COR-L47 (cell line): ENCODE measurements around the gene CDC14A.
"Not testable (repeated sequence)": the region's sequence is repeated elsewhere in the genome, so short reads cannot be mapped to it uniquely, and the experiment has no call there.

ENCODE experiments used
- DNase-seq: peaks from one replicate; lab custom pipeline; 2025; lab: John Stamatoyannopoulos, UW

CDC14A gene

DNA sequence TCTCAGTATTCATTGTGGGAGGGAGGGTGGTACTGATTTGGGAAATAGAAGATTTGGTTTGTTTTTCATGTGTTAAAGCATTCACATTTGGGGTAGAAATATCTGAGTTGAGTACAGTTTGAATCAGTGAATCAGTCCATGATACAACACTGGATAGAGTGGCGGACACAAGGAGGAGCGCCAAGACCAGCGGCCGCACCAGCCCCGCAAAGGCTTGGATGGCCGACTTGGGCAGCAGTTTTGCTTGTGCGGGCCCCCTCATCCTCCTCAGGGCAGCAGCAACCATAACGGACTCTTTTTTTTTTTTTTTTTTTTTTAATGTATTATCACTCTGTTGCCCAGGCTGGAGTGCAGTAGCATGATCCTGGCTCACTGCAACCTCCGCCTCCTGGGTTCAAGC lies 20.0 kb upstream of the CDC14A start:
- no peak for DNase-seq

GRCh38 chr1:100335436-100335835 lies 16.9 kb upstream of the CDC14A start:
- DNase-seq = no peak

GRCh38 chr1:100337878-100338277 lies 14.4 kb upstream of the CDC14A start:
- not testable (repeated sequence) for DNase-seq

GRCh38 chr1:100339735-100340134 lies 12.6 kb upstream of the CDC14A start:
- DNase-seq = not testable (repeated sequence)

- DNase-seq = no peak
Observed at GRCh38 chr1:100340494-100340893, 11.8 kb upstream of the CDC14A start.

DNA sequence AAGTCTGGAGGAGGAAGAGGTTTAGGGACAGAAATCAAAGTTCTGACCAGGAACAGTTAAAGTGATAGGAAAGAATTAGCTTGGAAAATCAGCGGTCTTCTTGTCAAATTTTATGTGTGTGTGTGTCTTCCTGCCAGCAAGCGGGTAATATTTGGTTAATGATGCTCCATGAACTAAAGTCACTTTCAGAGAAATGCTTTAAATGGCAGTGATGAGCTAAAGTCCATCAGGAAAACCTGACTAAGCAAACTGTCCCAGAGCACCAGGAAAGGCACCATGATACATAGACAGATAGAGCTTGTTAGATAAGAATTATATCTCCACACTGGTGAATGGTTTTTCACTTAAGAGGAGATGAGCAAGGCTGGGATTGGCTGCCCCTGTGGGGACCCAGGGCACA lies 10.0 kb upstream of the CDC14A start:
- DNase-seq = no peak

- no peak for DNase-seq
Observed at GRCh38 chr1:100343897-100344296, 8.4 kb upstream of the CDC14A start.

- no peak for DNase-seq
Observed at GRCh38 chr1:100344774-100345173, 7.5 kb upstream of the CDC14A start.

- no peak for DNase-seq
Observed at GRCh38 chr1:100346387-100346786, 5.9 kb upstream of the CDC14A start.

GRCh38 chr1:100347009-100347966 lies 5.0 kb upstream of the CDC14A start:
- no peak for DNase-seq

- no peak for DNase-seq
Observed at GRCh38 chr1:100348549-100349144, 3.7 kb upstream of the CDC14A start.

DNA sequence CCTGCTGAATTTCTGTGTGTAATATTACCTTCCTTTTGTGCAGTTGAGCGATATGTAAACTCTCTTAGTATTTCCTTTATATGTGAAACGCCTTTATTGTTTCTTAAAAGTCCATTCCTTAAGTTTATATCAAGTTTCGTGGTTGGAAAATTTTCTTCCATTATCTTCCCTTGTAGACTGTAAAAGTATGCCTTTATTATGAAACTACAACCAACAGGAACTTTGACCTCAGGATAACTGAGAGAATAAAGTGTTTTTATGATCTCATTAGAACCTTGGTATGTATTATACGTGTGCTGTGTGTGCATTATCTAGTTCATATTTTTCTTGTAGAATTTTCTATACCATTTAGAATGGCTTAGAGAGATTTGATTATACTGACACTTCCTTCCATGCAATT lies 3.1 kb upstream of the CDC14A start:
- DNase-seq = no peak

DNA sequence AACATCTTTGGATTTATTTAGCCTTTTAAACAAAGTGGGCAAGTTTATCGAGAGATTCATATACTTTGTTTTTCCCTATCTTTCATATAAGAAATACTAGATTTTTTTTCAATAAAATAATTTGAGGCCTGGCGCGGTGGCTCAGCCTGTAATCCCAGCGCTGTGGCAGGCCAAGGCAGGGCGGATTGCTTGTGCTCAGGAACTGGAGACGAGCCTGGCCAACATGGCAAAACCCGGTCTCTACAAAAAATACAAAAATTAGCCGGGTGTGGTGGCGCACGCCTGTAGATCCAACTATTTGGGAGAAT lies 1.6 kb upstream of the CDC14A start:
- no peak for DNase-seq

GRCh38 chr1:100351095-100351887 lies 1.0 kb upstream of the CDC14A start:
- DNase-seq = peak; percentile 62

GRCh38 chr1:100353071-100353801 lies 930 bp downstream of the CDC14A start:
- no peak for DNase-seq

- no peak for DNase-seq
Observed at GRCh38 chr1:100353988-100354387, 1.7 kb downstream of the CDC14A start.

DNA sequence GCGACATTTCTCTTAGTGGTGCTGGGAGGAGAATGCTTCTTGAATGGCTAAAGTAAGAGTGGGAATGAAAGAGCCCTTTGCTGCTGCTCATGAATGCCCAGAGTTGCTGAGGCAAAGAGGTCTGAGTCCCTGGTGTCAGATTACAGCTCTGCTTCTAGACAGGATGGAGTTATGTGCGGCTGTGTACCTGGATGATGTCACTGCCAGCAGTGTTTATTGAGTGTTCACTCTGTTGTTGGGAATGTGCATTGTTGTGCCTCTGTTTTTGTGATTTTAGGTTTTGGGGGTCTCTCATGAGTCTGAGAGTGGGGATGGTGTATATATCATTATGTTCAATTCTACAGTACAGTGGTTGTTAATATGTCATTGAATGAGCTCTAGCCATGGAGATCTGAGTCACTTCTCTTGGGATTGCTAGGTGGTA lies 2.7 kb downstream of the CDC14A start:
- peak; percentile 4 for DNase-seq

DNA sequence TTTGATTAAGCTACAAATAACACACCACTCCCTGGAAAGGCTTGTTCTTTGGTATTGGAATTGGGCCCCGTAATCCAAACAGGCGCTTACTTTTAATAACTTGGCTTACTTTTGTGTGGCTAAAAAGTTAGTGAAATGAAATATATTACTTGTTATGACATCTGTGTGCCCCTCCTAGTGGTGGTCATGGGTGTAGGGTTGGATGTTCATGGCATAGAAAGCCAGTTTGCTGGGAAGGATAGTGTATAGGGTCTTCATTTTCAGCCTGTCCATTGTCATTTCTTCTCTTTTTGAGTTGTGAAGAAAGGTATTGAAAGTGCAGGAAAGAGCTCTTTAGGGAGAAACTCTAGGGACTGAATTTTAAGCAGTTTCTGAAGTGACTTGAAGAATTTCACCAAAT lies 5.9 kb downstream of the CDC14A start:
- DNase-seq = no peak

GRCh38 chr1:100359139-100359538 lies 6.8 kb downstream of the CDC14A start:
- DNase-seq = no peak

- DNase-seq = peak; percentile 54
Observed at GRCh38 chr1:100360790-100361510, 8.6 kb downstream of the CDC14A start.

DNA sequence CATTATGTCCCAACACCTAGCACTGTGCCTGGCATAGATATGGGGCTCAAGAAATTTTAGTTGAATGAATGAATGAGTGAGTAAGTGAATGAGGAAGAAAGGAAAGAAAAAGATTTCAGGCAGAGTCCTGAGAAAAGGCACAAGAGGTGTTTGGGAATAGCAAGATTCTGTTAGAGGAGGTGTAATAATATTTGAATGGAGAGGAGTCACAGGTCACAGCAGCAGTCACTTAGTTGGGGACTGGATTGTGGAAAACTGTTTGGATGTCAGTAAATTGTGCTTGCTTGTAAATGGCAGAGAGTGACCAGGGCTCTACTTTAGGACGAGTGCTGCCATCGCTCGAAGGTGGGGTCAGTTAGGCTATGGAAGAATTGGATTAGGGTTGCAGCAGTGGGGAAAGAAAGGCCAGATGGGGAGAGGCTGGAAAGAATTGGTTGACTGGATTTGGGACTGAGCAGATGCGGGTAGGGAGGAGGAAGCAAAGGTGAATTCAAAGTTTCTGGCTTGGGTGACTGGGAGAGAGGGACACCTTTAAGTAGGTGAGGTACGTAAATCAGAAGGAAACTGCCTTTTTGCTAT lies 9.3 kb downstream of the CDC14A start:
- DNase-seq = no peak
